HepG2 (cell line): ENCODE data around the gene NYNRIN. TPM values are rescaled to one million over a fixed set of nuclear protein-coding genes. Genes with fewer than 3 reads are reported as not detected.
A peak's percentile ranks its signal among the peaks of the same experiment; 100 is the strongest.

ENCODE experiments used
- AGO2 ChIP-seq: fragments of 200-400 bp; formaldehyde crosslinking; optimal IDR thresholded peaks from 2 replicates; pipeline ENCODE3; 2017; ENCODE audit warnings: mild to moderate bottlenecking, low read depth, low read length, moderate library complexity
- AKAP8 ChIP-seq: sonication (generic); formaldehyde crosslinking; IDR thresholded peaks from 2 replicates; pipeline ENCODE4 v1.5.1; 2020; ENCODE audit warnings: mild to moderate bottlenecking, missing genetic modification reagents
- CBX5 ChIP-seq: sonication (generic); formaldehyde crosslinking; IDR thresholded peaks from 2 replicates; pipeline ENCODE4 v1.4.0; 2020; ENCODE audit warnings: missing genetic modification reagents, borderline replicate concordance
- CENPT ChIP-seq: sonication (generic); formaldehyde crosslinking; IDR thresholded peaks from 2 replicates; pipeline ENCODE4 v1.8.0; 2022; ENCODE audit warnings: low read depth, mild to moderate bottlenecking, moderate library complexity, missing genetic modification reagents
- DNMT1 ChIP-seq: sonication (generic); formaldehyde crosslinking; IDR thresholded peaks from 2 replicates; pipeline ENCODE4 v1.5.1; 2020; ENCODE audit warnings: mild to moderate bottlenecking, missing genetic modification reagents
- KDM5B ChIP-seq: sonication (generic); formaldehyde crosslinking; IDR thresholded peaks from 2 replicates; pipeline ENCODE4 v1.4.0; 2020; ENCODE audit warnings: missing genetic modification reagents, mild to moderate bottlenecking, borderline replicate concordance
- MTF1 ChIP-seq: sonication (generic); formaldehyde crosslinking; IDR thresholded peaks from 2 replicates; pipeline ENCODE4 v1.5.0; 2020; ENCODE audit warnings: missing genetic modification reagents
- NR3C1 ChIP-seq: sonication (generic); formaldehyde crosslinking; IDR thresholded peaks from 2 replicates; pipeline ENCODE4 v1.4.0; 2020; ENCODE audit warnings: missing genetic modification reagents
- NRL ChIP-seq: sonication (generic); formaldehyde crosslinking; IDR thresholded peaks from 2 replicates; pipeline ENCODE4 v1.5.0; 2020; ENCODE audit warnings: missing genetic modification reagents, mild to moderate bottlenecking, moderate library complexity, borderline replicate concordance
- POLR2A ChIP-seq, 2 experiments: IDR thresholded peaks; 2 replicates each; pipeline ENCODE4 v1.6.1; 2011; ENCODE audit warnings: low read depth in 2 of 2, low read length in 2 of 2, mild to moderate bottlenecking in 1 of 2, moderate library complexity in 1 of 2; ENCODE audit not compliant: insufficient read depth in 1 of 2
- RBFOX2 ChIP-seq: fragments of 200-400 bp; formaldehyde crosslinking; IDR thresholded peaks from 2 replicates; pipeline ENCODE4 v1.6.1; 2017; ENCODE audit warnings: low read depth, mild to moderate bottlenecking, low read length
- RBM22 ChIP-seq: fragments of 200-400 bp; formaldehyde crosslinking; optimal IDR thresholded peaks from 2 replicates; pipeline ENCODE3; 2017; ENCODE audit warnings: mild to moderate bottlenecking, low read length, moderate library complexity
- SAFB2 ChIP-seq: sonication (generic); formaldehyde crosslinking; IDR thresholded peaks from 2 replicates; pipeline ENCODE4 v1.5.1; 2020; ENCODE audit warnings: missing genetic modification reagents, low read depth, mild to moderate bottlenecking, borderline replicate concordance
- TGIF2 ChIP-seq: IDR thresholded peaks from 2 replicates; pipeline ENCODE4 v1.6.1; 2016; ENCODE audit warnings: control low read depth, missing compliant biosample characterization
- ZMYM4 ChIP-seq: sonication (generic); formaldehyde crosslinking; IDR thresholded peaks from 2 replicates; pipeline ENCODE4 v1.8.1; 2023; ENCODE audit warnings: mild to moderate bottlenecking, missing genetic modification reagents
- ZNF333 ChIP-seq: sonication (generic); formaldehyde crosslinking; IDR thresholded peaks from 2 replicates; pipeline ENCODE4 v1.4.0; 2020; ENCODE audit warnings: mild to moderate bottlenecking, missing genetic modification reagents, borderline replicate concordance
- ZNF501 ChIP-seq: sonication (generic); formaldehyde crosslinking; IDR thresholded peaks from 2 replicates; pipeline ENCODE4 v1.5.1; 2020; ENCODE audit warnings: mild to moderate bottlenecking, moderate library complexity, missing genetic modification reagents
- ZNF569 ChIP-seq: sonication (generic); formaldehyde crosslinking; IDR thresholded peaks from 2 replicates; pipeline ENCODE4 v1.5.0; 2020; ENCODE audit warnings: mild to moderate bottlenecking, missing genetic modification reagents, moderate library complexity, borderline replicate concordance
- ZNF737 ChIP-seq: sonication (generic); formaldehyde crosslinking; IDR thresholded peaks from 2 replicates; pipeline ENCODE4 v1.5.0; 2020; ENCODE audit warnings: missing genetic modification reagents, mild to moderate bottlenecking, borderline replicate concordance
- ZNF883 ChIP-seq: sonication (generic); formaldehyde crosslinking; IDR thresholded peaks from 2 replicates; pipeline ENCODE4 v1.5.1; 2020; ENCODE audit warnings: mild to moderate bottlenecking, missing genetic modification reagents; ENCODE audit errors: not compliant biosample characterization
- ZSCAN21 ChIP-seq: sonication (generic); formaldehyde crosslinking; IDR thresholded peaks from 2 replicates; pipeline ENCODE4 v1.8.0; 2022; ENCODE audit warnings: mild to moderate bottlenecking, missing genetic modification reagents, moderate library complexity, borderline replicate concordance
- polyA plus RNA-seq, 8 experiments: library from polyadenylated mRNA; depleted of rRNA in 3 of 8; stranded (reverse) in 7 of 8; unstranded in 1 of 8; fragments of >200 nt; fragmentation: Illumina TruSeq in 4 of 8; extraction: Trizol in 4 of 8; gene quantifications; 2 replicates each; pipeline versions ENCODE4 v1.2.1 to v1.2.3, GENCODE V29; 2011 to 2016; ENCODE audit warnings: low read depth in 4 of 8, missing spikeins in 1 of 8, mixed read lengths in 1 of 8; ENCODE audit not compliant: insufficient read depth in 1 of 8
- total RNA-seq, 5 experiments: library from RNA; depleted of rRNA; stranded (reverse); fragments of >200 nt; fragmentation: Illumina TruSeq; extraction: Trizol; gene quantifications; 2 replicates each; pipeline ENCODE4 v1.2.3, GENCODE V29; 2016; ENCODE audit warnings: low read depth in 1 of 5
- TF ChIP-seq, protein P1 (sequence below): sonication (generic); formaldehyde crosslinking; IDR thresholded peaks from 2 replicates; pipeline ENCODE4 v1.8.1; 2023; ENCODE audit warnings: mild to moderate bottlenecking, missing genetic modification reagents
- TF ChIP-seq, protein P2 (sequence below): sonication (generic); formaldehyde crosslinking; IDR thresholded peaks from 2 replicates; pipeline ENCODE4 v1.4.0; 2020; ENCODE audit warnings: mild to moderate bottlenecking, low read depth, missing genetic modification reagents
- TF ChIP-seq, protein P3 (sequence below): sonication (generic); formaldehyde crosslinking; IDR thresholded peaks from 2 replicates; pipeline ENCODE4 v1.4.0; 2020; ENCODE audit warnings: low read depth, missing genetic modification reagents

Gene NYNRIN
- total and polyA plus RNA-seq, 2 of the 13 experiments (the other 11 are each of a cell fraction or from before 2014, with no cell fraction given), result 0.63 to 1.1 TPM

DNA sequence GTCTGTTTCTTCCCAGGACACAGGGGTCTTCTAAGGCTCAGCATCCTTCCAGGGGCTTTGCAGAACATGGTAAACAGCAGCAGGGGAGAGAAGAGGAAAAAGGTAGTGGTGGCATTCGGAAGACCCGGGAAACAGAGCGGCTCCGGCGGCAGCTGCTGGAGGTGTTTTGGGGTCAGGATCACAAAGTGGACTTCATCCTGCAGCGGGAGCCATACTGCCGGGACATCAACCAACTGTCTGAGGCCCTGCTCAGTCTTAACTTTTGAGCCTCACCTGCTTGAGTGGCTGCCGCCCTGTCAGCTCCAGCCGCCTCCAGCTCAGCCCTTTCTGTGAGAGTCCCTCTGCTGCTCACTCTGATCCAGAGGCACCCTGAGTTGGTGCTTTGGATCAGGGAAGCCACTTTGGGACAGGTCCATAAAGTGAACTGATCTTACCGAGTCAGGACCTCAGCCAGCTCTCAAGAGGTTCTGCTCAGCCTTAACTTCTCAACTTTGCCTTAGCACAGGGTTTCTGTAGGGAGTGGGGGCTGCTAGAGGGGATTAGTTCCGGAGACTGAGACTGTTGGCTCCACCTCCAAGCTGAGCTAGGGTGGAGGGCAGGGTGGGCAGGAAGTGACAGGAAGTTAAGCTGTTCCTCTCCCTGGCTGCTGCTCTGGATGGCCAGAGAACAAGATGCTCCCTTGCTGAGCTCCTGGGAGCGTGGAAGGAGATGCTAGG lies 38.4 kb downstream of the NYNRIN start (continued):
- peak; percentile 54; the same call in 1 of the 2 replicates for TF ChIP-seq ZNF333 (CRISPR knock-in tag)
- TF ChIP-seq KDM5B, result peak; percentile 25
- no peak for TF ChIP-seq RBFOX2
- TF ChIP-seq ZNF737, result 0 out of 2 replicates have a peak, but pooled peaks have one; percentile 41
- peak; percentile 85; the same call in 1 of the 2 replicates for TF ChIP-seq NRL (CRISPR knock-in tag)
- no peak for TF ChIP-seq SAFB2
- TF ChIP-seq POLR2A (IDR thresholded peaks at IDR 0.05; ENCODE audit: insufficient read depth in 1 of 2, low read depth in 2 of 2, low read length in 2 of 2), result no peak
- 0 out of 2 replicates have a peak, but pooled peaks have one; percentile 6 for TF ChIP-seq CENPT (CRISPR knock-in tag)
- no peak for TF ChIP-seq ZNF569 (CRISPR knock-in tag)
- TF ChIP-seq CBX5 (CRISPR knock-in tag), result no peak
- peak; percentile 78 for TF ChIP-seq RBM22
- no peak for TF ChIP-seq TGIF2
- TF ChIP-seq, protein P1, sequence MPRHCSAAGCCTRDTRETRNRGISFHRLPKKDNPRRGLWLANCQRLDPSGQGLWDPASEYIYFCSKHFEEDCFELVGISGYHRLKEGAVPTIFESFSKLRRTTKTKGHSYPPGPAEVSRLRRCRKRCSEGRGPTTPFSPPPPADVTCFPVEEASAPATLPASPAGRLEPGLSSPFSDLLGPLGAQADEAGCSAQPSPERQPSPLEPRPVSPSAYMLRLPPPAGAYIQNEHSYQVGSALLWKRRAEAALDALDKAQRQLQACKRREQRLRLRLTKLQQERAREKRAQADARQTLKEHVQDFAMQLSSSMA (CRISPR knock-in tag), result 0 out of 2 replicates have a peak, but pooled peaks have one; percentile 75
- peak; percentile 79; the same call in 1 of the 2 replicates for TF ChIP-seq ZNF501 (CRISPR knock-in tag)
- peak; percentile 70; the same call in 1 of the 2 replicates for TF ChIP-seq ZSCAN21
- no peak for TF ChIP-seq MTF1 (CRISPR knock-in tag)
- TF ChIP-seq DNMT1, result 0 out of 2 replicates have a peak, but pooled peaks have one; percentile 68
- TF ChIP-seq ZNF883, result no peak
- no peak; the same call in 1 of the 2 replicates for TF ChIP-seq AKAP8 (CRISPR knock-in tag)
- TF ChIP-seq, protein P2, sequence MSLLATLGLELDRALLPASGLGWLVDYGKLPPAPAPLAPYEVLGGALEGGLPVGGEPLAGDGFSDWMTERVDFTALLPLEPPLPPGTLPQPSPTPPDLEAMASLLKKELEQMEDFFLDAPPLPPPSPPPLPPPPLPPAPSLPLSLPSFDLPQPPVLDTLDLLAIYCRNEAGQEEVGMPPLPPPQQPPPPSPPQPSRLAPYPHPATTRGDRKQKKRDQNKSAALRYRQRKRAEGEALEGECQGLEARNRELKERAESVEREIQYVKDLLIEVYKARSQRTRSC (CRISPR knock-in tag), result 0 out of 2 replicates have a peak, but pooled peaks have one; percentile 49
- TF ChIP-seq ZMYM4 (CRISPR knock-in tag), result no peak
- TF ChIP-seq, protein P3, sequence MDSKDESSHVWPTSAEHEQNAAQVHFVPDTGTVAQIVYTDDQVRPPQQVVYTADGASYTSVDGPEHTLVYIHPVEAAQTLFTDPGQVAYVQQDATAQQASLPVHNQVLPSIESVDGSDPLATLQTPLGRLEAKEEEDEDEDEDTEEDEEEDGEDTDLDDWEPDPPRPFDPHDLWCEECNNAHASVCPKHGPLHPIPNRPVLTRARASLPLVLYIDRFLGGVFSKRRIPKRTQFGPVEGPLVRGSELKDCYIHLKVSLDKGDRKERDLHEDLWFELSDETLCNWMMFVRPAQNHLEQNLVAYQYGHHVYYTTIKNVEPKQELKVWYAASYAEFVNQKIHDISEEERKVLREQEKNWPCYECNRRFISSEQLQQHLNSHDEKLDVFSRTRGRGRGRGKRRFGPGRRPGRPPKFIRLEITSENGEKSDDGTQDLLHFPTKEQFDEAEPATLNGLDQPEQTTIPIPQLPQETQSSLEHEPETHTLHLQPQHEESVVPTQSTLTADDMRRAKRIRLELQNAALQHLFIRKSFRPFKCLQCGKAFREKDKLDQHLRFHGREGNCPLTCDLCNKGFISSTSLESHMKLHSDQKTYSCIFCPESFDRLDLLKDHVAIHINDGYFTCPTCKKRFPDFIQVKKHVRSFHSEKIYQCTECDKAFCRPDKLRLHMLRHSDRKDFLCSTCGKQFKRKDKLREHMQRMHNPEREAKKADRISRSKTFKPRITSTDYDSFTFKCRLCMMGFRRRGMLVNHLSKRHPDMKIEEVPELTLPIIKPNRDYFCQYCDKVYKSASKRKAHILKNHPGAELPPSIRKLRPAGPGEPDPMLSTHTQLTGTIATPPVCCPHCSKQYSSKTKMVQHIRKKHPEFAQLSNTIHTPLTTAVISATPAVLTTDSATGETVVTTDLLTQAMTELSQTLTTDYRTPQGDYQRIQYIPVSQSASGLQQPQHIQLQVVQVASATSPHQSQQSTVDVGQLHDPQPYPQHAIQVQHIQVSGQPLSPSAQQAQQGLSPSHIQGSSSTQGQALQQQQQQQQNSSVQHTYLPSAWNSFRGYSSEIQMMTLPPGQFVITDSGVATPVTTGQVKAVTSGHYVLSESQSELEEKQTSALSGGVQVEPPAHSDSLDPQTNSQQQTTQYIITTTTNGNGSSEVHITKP, result peak; percentile 4; the same call in 1 of the 2 replicates
- peak; percentile 38 for TF ChIP-seq AGO2
- TF ChIP-seq NR3C1 (CRISPR knock-in tag), result no peak
